ENCODE results near the gene ANAPC7. TPM values are rescaled to one million over a fixed set of nuclear protein-coding genes. Genes with fewer than 3 reads are reported as not detected.

Gene ANAPC7
- total and polyA plus RNA-seq, 2 donors (not counting 1 experiment from before 2014, with no cell fraction given) = 48.7 to 49.5 TPM

DNA sequence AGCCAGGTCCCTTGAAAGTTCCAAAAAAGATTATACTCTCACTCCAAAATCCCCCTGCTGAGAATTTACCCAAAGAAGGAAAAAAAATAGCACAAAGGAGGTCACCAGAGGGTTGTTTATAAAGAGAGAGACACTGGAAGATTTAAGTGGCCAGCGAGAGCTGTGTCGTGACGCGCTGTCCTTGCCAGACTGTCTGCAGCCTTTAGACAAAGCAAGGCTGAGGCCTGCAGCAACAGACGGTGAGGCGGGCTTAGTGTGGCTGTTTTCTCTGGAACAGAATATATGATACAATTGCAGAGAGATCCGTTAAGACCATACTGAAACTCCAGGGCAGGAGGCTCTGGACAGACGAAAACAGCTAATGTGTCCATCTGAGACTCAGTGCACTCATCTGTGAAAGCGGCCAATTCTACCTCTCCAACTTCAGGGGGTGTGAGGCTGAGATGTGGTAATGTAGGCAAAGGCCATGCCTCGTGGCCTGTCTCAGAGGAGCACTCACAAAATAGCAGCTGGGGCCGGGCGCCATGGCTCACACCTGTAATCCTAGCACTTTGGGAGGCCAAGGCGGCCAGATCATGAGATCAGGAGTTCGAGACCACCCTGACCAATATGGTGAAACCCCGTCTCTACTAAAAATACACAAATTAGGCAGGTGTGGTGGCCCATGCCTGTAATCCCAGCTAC is 36.2 kb downstream of the ANAPC7 start:
- Histone ChIP-seq H3K4me2 (ENCODE audit: extremely low read depth, insufficient read depth, low read length) (no peak overlapping the region), H3K9ac (ENCODE audit: insufficient read depth, low read length) (no peak overlapping the region), H2AFZ (ENCODE audit: low read length) (peak overlapping the region; percentile 53), H3K4me3 (replicated peaks in 1 of 4; ENCODE audit: control extremely low read depth in 1 of 4, insufficient read depth in 1 of 4, low read depth in 3 of 4, low read length in 4 of 4) (no peak overlapping the region), H3K27me3 (ENCODE audit: control insufficient read depth, insufficient read depth, low read length) (no peaks in the 10 kb centered on the region), H3K27ac (ENCODE audit: insufficient read depth, low read length) (no peak overlapping the region), H3K36me3 (ENCODE audit: control insufficient read depth, insufficient read depth, low read length) (peaks cover 12% of the 10 kb centered on the region), H3K9me3 (ENCODE audit: control insufficient read depth, insufficient read depth, low read depth, low read length) (no peaks in the 10 kb centered on the region), H3K4me1 (ENCODE audit: control insufficient read depth, extremely low read depth, insufficient read depth, low read length) (peaks cover 5% of the 10 kb centered on the region), H3K79me2 (ENCODE audit: control insufficient read depth, insufficient read depth, low read length) (no peaks in the 10 kb centered on the region), H4K20me1 (ENCODE audit: control insufficient read depth, extremely low read depth, insufficient read depth, low read length) (no peaks in the 10 kb centered on the region)
- TF ChIP-seq EZH2 (IDR thresholded peaks at IDR 0.05; ENCODE audit: low read length, missing control alignments) = no peak
- TF ChIP-seq, protein P1, sequence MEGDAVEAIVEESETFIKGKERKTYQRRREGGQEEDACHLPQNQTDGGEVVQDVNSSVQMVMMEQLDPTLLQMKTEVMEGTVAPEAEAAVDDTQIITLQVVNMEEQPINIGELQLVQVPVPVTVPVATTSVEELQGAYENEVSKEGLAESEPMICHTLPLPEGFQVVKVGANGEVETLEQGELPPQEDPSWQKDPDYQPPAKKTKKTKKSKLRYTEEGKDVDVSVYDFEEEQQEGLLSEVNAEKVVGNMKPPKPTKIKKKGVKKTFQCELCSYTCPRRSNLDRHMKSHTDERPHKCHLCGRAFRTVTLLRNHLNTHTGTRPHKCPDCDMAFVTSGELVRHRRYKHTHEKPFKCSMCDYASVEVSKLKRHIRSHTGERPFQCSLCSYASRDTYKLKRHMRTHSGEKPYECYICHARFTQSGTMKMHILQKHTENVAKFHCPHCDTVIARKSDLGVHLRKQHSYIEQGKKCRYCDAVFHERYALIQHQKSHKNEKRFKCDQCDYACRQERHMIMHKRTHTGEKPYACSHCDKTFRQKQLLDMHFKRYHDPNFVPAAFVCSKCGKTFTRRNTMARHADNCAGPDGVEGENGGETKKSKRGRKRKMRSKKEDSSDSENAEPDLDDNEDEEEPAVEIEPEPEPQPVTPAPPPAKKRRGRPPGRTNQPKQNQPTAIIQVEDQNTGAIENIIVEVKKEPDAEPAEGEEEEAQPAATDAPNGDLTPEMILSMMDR (conservative IDR thresholded peaks at IDR 0.05 in 1 of 2, IDR thresholded peaks at IDR 0.05 in 1 of 2; ENCODE audit: low read depth in 1 of 2, low read length in 2 of 2) = no peak
- DNase-seq (ENCODE audit: low read depth in 2 of 2) = peak in 1 of 2 donors; percentile 46

DNA sequence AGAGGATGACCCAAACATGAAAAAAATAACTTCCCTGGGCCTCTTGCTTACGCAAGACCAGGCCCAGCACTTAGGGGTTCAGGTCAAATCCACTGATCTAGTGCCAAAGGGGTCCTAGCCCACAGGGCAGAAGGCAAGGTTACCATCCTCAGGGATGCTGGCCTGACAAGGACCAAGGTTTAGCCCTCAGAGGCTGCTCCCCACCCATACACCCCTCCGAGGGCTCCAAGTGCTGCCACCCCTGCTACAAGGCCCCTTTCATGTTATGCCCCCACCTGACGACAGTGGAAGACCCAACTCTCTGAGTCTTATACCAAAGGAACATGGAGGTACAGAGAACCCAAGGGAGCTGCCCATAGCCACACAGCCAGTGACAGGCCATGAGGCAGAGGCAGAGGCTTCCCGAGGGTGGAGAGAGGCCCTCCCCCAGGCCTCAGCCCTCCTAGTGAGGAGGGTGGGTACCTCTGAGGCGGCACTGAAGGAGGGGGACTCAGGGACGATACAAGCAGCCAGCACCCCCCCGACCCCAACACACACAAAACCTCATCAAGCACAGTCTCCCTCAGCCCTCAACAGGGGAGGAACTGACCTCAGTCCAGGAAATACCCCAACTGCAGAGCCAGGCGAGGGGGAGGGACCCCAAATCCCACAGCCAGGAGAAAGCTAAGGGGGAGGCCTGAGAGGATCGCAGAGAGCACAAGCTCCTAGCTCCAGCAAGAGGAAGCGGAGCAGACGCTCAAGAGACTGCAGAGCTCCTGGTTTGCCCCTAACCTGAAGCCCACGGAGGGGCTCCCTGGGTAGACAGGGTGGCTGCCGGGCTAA is 37.0 kb downstream of the ANAPC7 start:
- Histone ChIP-seq H3K4me2 (ENCODE audit: extremely low read depth, insufficient read depth, low read length) (no peak overlapping the region), H3K36me3 (ENCODE audit: control insufficient read depth, insufficient read depth, low read length) (peaks cover 8% of the 10 kb centered on the region), H4K20me1 (ENCODE audit: control insufficient read depth, extremely low read depth, insufficient read depth, low read length) (no peaks in the 10 kb centered on the region), H3K27ac (ENCODE audit: insufficient read depth, low read length) (no peak overlapping the region), H3K9me3 (ENCODE audit: control insufficient read depth, insufficient read depth, low read depth, low read length) (no peaks in the 10 kb centered on the region), H3K4me1 (ENCODE audit: control insufficient read depth, extremely low read depth, insufficient read depth, low read length) (peaks cover 5% of the 10 kb centered on the region), H3K27me3 (ENCODE audit: control insufficient read depth, insufficient read depth, low read length) (no peaks in the 10 kb centered on the region), H3K79me2 (ENCODE audit: control insufficient read depth, insufficient read depth, low read length) (no peaks in the 10 kb centered on the region), H3K4me3 (replicated peaks in 1 of 4; ENCODE audit: control extremely low read depth in 1 of 4, insufficient read depth in 1 of 4, low read depth in 3 of 4, low read length in 4 of 4) (no peak overlapping the region), H2AFZ (ENCODE audit: low read length) (no peak overlapping the region), H3K9ac (ENCODE audit: insufficient read depth, low read length) (no peak overlapping the region)
- TF ChIP-seq EZH2 (IDR thresholded peaks at IDR 0.05; ENCODE audit: low read length, missing control alignments) = no peak
- TF ChIP-seq, protein P1 (conservative IDR thresholded peaks at IDR 0.05 in 1 of 2, IDR thresholded peaks at IDR 0.05 in 1 of 2; ENCODE audit: low read depth in 1 of 2, low read length in 2 of 2) = no peak
- DNase-seq (ENCODE audit: low read depth in 2 of 2) = no peak

DNA sequence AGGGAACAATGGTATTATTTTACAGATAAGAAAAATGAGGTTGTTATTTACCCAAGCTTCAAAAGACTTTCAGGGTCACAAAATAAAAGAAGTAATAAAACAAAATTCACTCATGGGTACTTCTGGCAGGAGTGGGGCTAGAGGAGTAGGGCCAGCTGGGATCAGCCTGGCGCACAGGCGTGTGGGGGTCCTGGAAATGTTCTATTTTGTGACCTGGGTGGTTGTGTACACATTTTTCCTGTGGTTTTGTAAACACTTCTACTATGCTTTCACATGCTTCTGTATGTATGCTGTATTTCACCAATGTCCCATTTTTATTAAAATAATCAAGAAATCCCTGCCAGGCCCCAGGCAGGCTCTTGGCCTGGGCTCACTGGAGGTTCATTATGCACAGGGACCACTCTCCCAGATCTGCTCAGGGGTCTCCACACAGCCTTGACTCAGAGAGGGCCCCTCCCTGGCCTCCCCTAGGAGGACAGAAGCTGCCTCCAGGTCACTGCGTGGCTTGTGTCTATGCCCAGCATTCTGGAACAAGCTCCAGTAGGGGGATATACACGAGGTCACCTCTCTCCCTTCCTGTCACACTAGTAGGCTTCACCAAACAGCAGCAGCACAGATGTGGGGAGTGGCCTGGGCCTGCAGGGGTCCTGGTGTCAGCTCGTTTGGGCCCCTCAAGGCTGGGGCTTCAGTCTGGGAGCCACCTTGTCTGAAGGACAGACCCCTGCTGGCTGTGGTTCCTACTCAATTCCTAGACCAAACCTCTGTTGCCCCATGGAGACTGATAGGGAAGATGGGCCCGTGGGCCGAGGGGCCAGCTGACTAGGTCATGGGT is 37.8 kb downstream of the ANAPC7 start:
- H3K79me2 ChIP-seq (ENCODE audit: control insufficient read depth, insufficient read depth, low read length) = no peaks in the 10 kb centered on the region
- no peak overlapping the region for H3K4me3 ChIP-seq (replicated peaks in 1 of 4; ENCODE audit: control extremely low read depth in 1 of 4, insufficient read depth in 1 of 4, low read depth in 3 of 4, low read length in 4 of 4)
- H3K27me3 ChIP-seq (ENCODE audit: control insufficient read depth, insufficient read depth, low read length) = no peaks in the 10 kb centered on the region
- H3K36me3 ChIP-seq (ENCODE audit: control insufficient read depth, insufficient read depth, low read length) = peaks cover 4% of the 10 kb centered on the region
- H4K20me1 ChIP-seq (ENCODE audit: control insufficient read depth, extremely low read depth, insufficient read depth, low read length) = no peaks in the 10 kb centered on the region
- no peak for TF ChIP-seq EZH2 (IDR thresholded peaks at IDR 0.05; ENCODE audit: low read length, missing control alignments)
- TF ChIP-seq, protein P1 (conservative IDR thresholded peaks at IDR 0.05 in 1 of 2, IDR thresholded peaks at IDR 0.05 in 1 of 2; ENCODE audit: low read depth in 1 of 2, low read length in 2 of 2) = no peak
- no peak overlapping the region for H3K9ac ChIP-seq (ENCODE audit: insufficient read depth, low read length)
- no peak overlapping the region for H3K4me2 ChIP-seq (ENCODE audit: extremely low read depth, insufficient read depth, low read length)
- no peaks in the 10 kb centered on the region for H3K9me3 ChIP-seq (ENCODE audit: control insufficient read depth, insufficient read depth, low read depth, low read length)
- no peak overlapping the region for H3K27ac ChIP-seq (ENCODE audit: insufficient read depth, low read length)
- no peak for DNase-seq (ENCODE audit: low read depth in 2 of 2)
- H2AFZ ChIP-seq (ENCODE audit: low read length) = no peak overlapping the region
- peaks cover 5% of the 10 kb centered on the region for H3K4me1 ChIP-seq (ENCODE audit: control insufficient read depth, extremely low read depth, insufficient read depth, low read length)

Measured in fibroblast of lung (primary cell).